ENCODE measurements around the gene WDR12. TPM values are rescaled to one million over a fixed set of nuclear protein-coding genes. Genes with fewer than 3 reads are reported as not detected.

WDR12 gene
- total and polyA plus RNA-seq, 9 of the 15 experiments (the other 6 are each of a cell fraction or from before 2014, with no cell fraction given): 109 to 554 (median 174) TPM

GRCh38 chr2:202950592-202950991 is 39.1 kb upstream of the WDR12 start (continued):
- TF ChIP-seq HNRNPL (IDR thresholded peaks at IDR 0.05; ENCODE audit: low read depth, low read length): no peak
- TF ChIP-seq CGGBP1 (CRISPR knock-in tag; IDR thresholded peaks at IDR 0.05): no peak
- no peak for TF ChIP-seq ZNF668 (CRISPR knock-in tag; IDR thresholded peaks at IDR 0.05)
- no peak for TF ChIP-seq THAP12 (CRISPR knock-in tag; IDR thresholded peaks at IDR 0.05)
- TF ChIP-seq SLC30A9 (CRISPR knock-in tag; IDR thresholded peaks at IDR 0.05): no peak
- no peak for TF ChIP-seq ZFP1 (CRISPR knock-in tag; IDR thresholded peaks at IDR 0.05)
- peak; percentile 77 for TF ChIP-seq LEF1 (IDR thresholded peaks at IDR 0.05)
- no peak for TF ChIP-seq ZNF143 (CRISPR knock-in tag; IDR thresholded peaks at IDR 0.05)
- TF ChIP-seq, protein P1, sequence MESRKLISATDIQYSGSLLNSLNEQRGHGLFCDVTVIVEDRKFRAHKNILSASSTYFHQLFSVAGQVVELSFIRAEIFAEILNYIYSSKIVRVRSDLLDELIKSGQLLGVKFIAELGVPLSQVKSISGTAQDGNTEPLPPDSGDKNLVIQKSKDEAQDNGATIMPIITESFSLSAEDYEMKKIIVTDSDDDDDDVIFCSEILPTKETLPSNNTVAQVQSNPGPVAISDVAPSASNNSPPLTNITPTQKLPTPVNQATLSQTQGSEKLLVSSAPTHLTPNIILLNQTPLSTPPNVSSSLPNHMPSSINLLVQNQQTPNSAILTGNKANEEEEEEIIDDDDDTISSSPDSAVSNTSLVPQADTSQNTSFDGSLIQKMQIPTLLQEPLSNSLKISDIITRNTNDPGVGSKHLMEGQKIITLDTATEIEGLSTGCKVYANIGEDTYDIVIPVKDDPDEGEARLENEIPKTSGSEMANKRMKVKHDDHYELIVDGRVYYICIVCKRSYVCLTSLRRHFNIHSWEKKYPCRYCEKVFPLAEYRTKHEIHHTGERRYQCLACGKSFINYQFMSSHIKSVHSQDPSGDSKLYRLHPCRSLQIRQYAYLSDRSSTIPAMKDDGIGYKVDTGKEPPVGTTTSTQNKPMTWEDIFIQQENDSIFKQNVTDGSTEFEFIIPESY (CRISPR knock-in tag; IDR thresholded peaks at IDR 0.05): no peak
- no peak for TF ChIP-seq KAT7 (CRISPR knock-in tag; IDR thresholded peaks at IDR 0.05; ENCODE audit: borderline replicate concordance)
- no peak for TF ChIP-seq PRPF4 (IDR thresholded peaks at IDR 0.05; ENCODE audit: insufficient read depth, low read depth, low read length, poor library complexity, severe bottlenecking)
- TF ChIP-seq SP2 (IDR thresholded peaks at IDR 0.05; ENCODE audit: extremely low read depth, low read depth, low read length, poor library complexity, severe bottlenecking): no peak
- TF ChIP-seq HLTF (IDR thresholded peaks at IDR 0.05): no peak
- TF ChIP-seq, protein P2, sequence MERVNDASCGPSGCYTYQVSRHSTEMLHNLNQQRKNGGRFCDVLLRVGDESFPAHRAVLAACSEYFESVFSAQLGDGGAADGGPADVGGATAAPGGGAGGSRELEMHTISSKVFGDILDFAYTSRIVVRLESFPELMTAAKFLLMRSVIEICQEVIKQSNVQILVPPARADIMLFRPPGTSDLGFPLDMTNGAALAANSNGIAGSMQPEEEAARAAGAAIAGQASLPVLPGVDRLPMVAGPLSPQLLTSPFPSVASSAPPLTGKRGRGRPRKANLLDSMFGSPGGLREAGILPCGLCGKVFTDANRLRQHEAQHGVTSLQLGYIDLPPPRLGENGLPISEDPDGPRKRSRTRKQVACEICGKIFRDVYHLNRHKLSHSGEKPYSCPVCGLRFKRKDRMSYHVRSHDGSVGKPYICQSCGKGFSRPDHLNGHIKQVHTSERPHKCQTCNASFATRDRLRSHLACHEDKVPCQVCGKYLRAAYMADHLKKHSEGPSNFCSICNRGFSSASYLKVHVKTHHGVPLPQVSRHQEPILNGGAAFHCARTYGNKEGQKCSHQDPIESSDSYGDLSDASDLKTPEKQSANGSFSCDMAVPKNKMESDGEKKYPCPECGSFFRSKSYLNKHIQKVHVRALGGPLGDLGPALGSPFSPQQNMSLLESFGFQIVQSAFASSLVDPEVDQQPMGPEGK (CRISPR knock-in tag; IDR thresholded peaks at IDR 0.05; ENCODE audit: borderline replicate concordance): no peak
- no peak for TF ChIP-seq SMC3 (conservative IDR thresholded peaks at IDR 0.05; ENCODE audit: insufficient read depth, low read depth, low read length)
- no peak for TF ChIP-seq ESRRA (IDR thresholded peaks at IDR 0.05; ENCODE audit: borderline replicate concordance, low read depth)
- no peak for TF ChIP-seq ZNF589 (CRISPR knock-in tag; IDR thresholded peaks at IDR 0.05; ENCODE audit: low read depth)
- TF ChIP-seq FOXA3 (CRISPR knock-in tag; conservative IDR thresholded peaks at IDR 0.05 in 1 of 2, IDR thresholded peaks at IDR 0.05 in 1 of 2): no peak
- no peak for TF ChIP-seq PHF20 (IDR thresholded peaks at IDR 0.05; ENCODE audit: partially characterized antibody)
- TF ChIP-seq CHCHD3 (CRISPR knock-in tag; IDR thresholded peaks at IDR 0.05): no peak

Data from K562 (cell line).